Choroid plexus epithelial cell (primary cell): ENCODE data around the gene OR5AC2.

Experiments used
- DNase-seq: peaks from one replicate; pipeline ENCODE4 v3.0.0-alpha.2; 2010; ENCODE audit warnings: low read depth
- H3K4me3 ChIP-seq: 2 replicates; pipeline ENCODE4 v1.5.1; 2011; ENCODE audit warnings: low read depth, mild to moderate bottlenecking, control low read depth, low read length, moderate library complexity
- CTCF ChIP-seq: conservative IDR thresholded peaks from 2 replicates; pipeline ENCODE4 v1.5.1; 2011; ENCODE audit warnings: low read depth, mild to moderate bottlenecking, control low read depth, inconsistent platforms, low read length, moderate library complexity

Gene OR5AC2

GRCh38 chr3:98099848-98100247 is 12.9 kb downstream of the OR5AC2 start:
- TF ChIP-seq CTCF = no peak
- DNase-seq = no peak
- no peak overlapping the region for H3K4me3 ChIP-seq

GRCh38 chr3:98108162-98108561 is 21.2 kb downstream of the OR5AC2 start:
- no peak for TF ChIP-seq CTCF
- no peak overlapping the region for H3K4me3 ChIP-seq
- no peak for DNase-seq

GRCh38 chr3:98109807-98110549 is 23.0 kb downstream of the OR5AC2 start:
- no peak for TF ChIP-seq CTCF
- no peak overlapping the region for H3K4me3 ChIP-seq
- DNase-seq = no peak

- H3K4me3 ChIP-seq = no peak overlapping the region
- no peak for TF ChIP-seq CTCF
- no peak for DNase-seq
These were observed 23.6 kb downstream of the OR5AC2 start for GRCh38 chr3:98110550-98110908.

GRCh38 chr3:98114264-98114663 is 27.3 kb downstream of the OR5AC2 start:
- no peak for TF ChIP-seq CTCF
- no peak for DNase-seq
- no peak overlapping the region for H3K4me3 ChIP-seq

- H3K4me3 ChIP-seq = no peak overlapping the region
- no peak for DNase-seq
- TF ChIP-seq CTCF = no peak
These were observed 28.7 kb downstream of the OR5AC2 start for GRCh38 chr3:98115717-98116116.

- no peak for DNase-seq
- no peak for TF ChIP-seq CTCF
- H3K4me3 ChIP-seq = no peak within 1 kb of the TSS
These were observed 43.4 kb downstream of the OR5AC2 start, which contains the start of gene OR5H1 for GRCh38 chr3:98130421-98130820. TSS of gene OR5H1 (plus strand) at chr3:98130721. CDS start at chr3:98132698, 1,977 bp downstream.
